Urinary bladder (tissue), 2 donors: ENCODE data around the gene PCNX3. TPM values are rescaled to one million over a fixed set of nuclear protein-coding genes. Genes with fewer than 3 reads are reported as not detected.

Experiments
- polyA plus RNA-seq: library from polyadenylated mRNA; stranded (reverse); fragments of 200-250 nt; gene quantifications from one replicate; pipeline ENCODE4 v1.2.3, GENCODE V29; 2013
- small RNA-seq: library from RNA; depleted of rRNA; stranded (forward); fragments of <200 nt; gene quantifications from one replicate; pipeline ENCODE3, GENCODE V24; 2014
- total RNA-seq: library from RNA; depleted of rRNA; stranded (reverse); fragments of >200 nt; gene quantifications from one replicate; pipeline ENCODE4 v1.2.3, GENCODE V29; 2014
- donor health status: healthy.

The PCNX3 gene
- total and polyA plus RNA-seq, 2 donors: 8.3 to 25.3 TPM

Small RNA genes within 50 kb of the gene (small RNA-seq; reads per million reads assigned to genes)
- gene MIR4489 (not detected), gene MIR4690 (0.09 reads per million)

Other genes starting within 250 kb of the PCNX3 start
- 5.0 TPM for gene SLC25A45, start 233.1 kb upstream of the PCNX3 start, total RNA-seq
- 4.3 TPM for gene SLC25A45, start 233.1 kb upstream of the PCNX3 start, polyA plus RNA-seq
- 17.3 TPM for gene FRMD8, start 229.1 kb upstream of the PCNX3 start, total RNA-seq
- 26.3 TPM for gene FRMD8, start 229.1 kb upstream of the PCNX3 start, polyA plus RNA-seq
- 104 TPM for gene NEAT1, start 193.0 kb upstream of the PCNX3 start, total RNA-seq
- gene NEAT1, start 193.0 kb upstream of the PCNX3 start, polyA plus RNA-seq: 450 TPM
- gene MALAT1, start 116.7 kb upstream of the PCNX3 start, total RNA-seq: 27,753 TPM
- 141 TPM for gene MALAT1, start 116.7 kb upstream of the PCNX3 start, polyA plus RNA-seq
- 43.4 TPM for gene SCYL1, start 90.7 kb upstream of the PCNX3 start, total RNA-seq
- gene SCYL1, start 90.7 kb upstream of the PCNX3 start, polyA plus RNA-seq: 82.0 TPM
- gene LTBP3, start 57.4 kb upstream of the PCNX3 start, total RNA-seq: 58.5 TPM
- gene LTBP3, start 57.4 kb upstream of the PCNX3 start, polyA plus RNA-seq: 145 TPM
- gene ZNRD2, start 45.3 kb upstream of the PCNX3 start, total RNA-seq: 14.6 TPM
- 94.9 TPM for gene ZNRD2, start 45.3 kb upstream of the PCNX3 start, polyA plus RNA-seq
- gene FAM89B, start 43.2 kb upstream of the PCNX3 start, total RNA-seq: 10.9 TPM
- gene FAM89B, start 43.2 kb upstream of the PCNX3 start, polyA plus RNA-seq: 82.7 TPM
- gene EHBP1L1, start 39.7 kb upstream of the PCNX3 start, total RNA-seq: 45.9 TPM
- gene EHBP1L1, start 39.7 kb upstream of the PCNX3 start, polyA plus RNA-seq: 178 TPM
- 0.63 TPM for gene KCNK7, start 20.0 kb upstream of the PCNX3 start, total RNA-seq
- gene KCNK7, start 20.0 kb upstream of the PCNX3 start, polyA plus RNA-seq: 1.2 TPM
- gene MAP3K11, start 1.6 kb upstream of the PCNX3 start, total RNA-seq: 20.6 TPM
- gene MAP3K11, start 1.6 kb upstream of the PCNX3 start, polyA plus RNA-seq: 39.7 TPM
- gene SIPA1, start 22.3 kb downstream of the PCNX3 start, total RNA-seq: 16.0 TPM
- 54.0 TPM for gene SIPA1, start 22.3 kb downstream of the PCNX3 start, polyA plus RNA-seq
- gene RELA, start 47.1 kb downstream of the PCNX3 start, total RNA-seq: 18.5 TPM
- 80.8 TPM for gene RELA, start 47.1 kb downstream of the PCNX3 start, polyA plus RNA-seq
- 28.4 TPM for gene KAT5, start 96.5 kb downstream of the PCNX3 start, total RNA-seq
- 95.6 TPM for gene KAT5, start 96.5 kb downstream of the PCNX3 start, polyA plus RNA-seq
- gene RNASEH2C, start 105.0 kb downstream of the PCNX3 start, total RNA-seq: 11.9 TPM
- gene RNASEH2C, start 105.0 kb downstream of the PCNX3 start, polyA plus RNA-seq: 102 TPM
- gene AP5B1, start 165.2 kb downstream of the PCNX3 start, total RNA-seq: 3.0 TPM
- 14.7 TPM for gene AP5B1, start 165.2 kb downstream of the PCNX3 start, polyA plus RNA-seq
- gene OVOL1, start 171.3 kb downstream of the PCNX3 start, total RNA-seq: 4.7 TPM
- 5.1 TPM for gene OVOL1, start 171.3 kb downstream of the PCNX3 start, polyA plus RNA-seq
- gene SNX32, start 218.2 kb downstream of the PCNX3 start, total RNA-seq: 0.85 TPM
- gene SNX32, start 218.2 kb downstream of the PCNX3 start, polyA plus RNA-seq: 2.0 TPM
- 231 TPM for gene CFL1, start 242.4 kb downstream of the PCNX3 start, total RNA-seq
- 728 TPM for gene CFL1, start 242.4 kb downstream of the PCNX3 start, polyA plus RNA-seq
- gene MUS81, start 244.7 kb downstream of the PCNX3 start, total RNA-seq: 38.2 TPM
- 65.4 TPM for gene MUS81, start 244.7 kb downstream of the PCNX3 start, polyA plus RNA-seq